ENCODE results near the gene HP.
A peak's percentile ranks its signal among the peaks of the same experiment; 100 is the strongest.

HP gene

GRCh38 chr16:72092832-72093447, 38.6 kb downstream of the HP start:
- no peak for DNase-seq

DNA sequence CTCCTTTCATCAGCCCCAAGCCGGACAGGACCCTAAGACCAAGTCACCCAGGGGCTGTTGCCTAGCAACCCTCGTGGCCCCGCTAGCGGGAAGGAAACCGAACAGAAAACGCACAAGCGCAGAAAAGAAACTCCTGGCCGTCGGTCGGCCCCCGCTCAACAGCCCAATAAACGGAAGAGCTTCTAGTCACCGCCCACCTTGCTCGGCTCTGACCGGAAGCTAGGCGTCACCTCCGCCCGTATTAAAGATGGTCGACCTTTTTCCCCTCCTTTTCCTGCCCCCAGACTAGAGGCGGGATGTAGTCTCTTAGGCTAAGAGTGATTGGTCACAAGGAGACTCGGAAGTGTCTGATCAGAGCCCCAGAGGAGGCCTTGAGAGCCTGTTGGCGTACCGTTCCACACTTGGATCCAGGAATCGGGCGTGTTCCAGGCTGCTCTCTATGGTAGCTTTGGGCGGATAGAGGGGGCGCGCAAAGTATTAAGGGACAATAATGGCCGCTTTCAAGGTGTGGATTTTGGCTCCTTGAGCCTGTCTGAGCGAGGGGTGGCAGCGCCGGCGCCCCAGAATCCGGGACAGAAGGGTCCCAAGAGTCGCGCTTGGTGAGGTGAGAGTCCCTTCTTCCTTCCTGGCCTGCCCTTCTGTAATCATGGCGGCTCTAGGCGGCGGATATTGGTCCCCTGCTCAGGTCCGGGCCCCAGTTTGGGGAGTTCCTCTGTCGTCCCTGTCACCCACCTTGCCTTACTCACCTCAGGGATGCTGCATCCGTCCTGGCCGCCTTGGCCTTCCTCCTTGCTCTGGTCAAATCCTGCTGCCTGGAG, 39.4 kb downstream of the HP start, which contains the start of the genes DHX38 and TXNL4B:
TSS of gene DHX38 (plus strand) at position 400 of the 818 bp plus-strand sequence. CDS start 2,311 bp downstream, outside the sequence.
TSS of gene TXNL4B (minus strand) at position 173 of the 818 bp plus-strand sequence. CDS start 2,871 bp downstream, outside the sequence.
- DNase-seq = peak; percentile 91 to 93

DNA sequence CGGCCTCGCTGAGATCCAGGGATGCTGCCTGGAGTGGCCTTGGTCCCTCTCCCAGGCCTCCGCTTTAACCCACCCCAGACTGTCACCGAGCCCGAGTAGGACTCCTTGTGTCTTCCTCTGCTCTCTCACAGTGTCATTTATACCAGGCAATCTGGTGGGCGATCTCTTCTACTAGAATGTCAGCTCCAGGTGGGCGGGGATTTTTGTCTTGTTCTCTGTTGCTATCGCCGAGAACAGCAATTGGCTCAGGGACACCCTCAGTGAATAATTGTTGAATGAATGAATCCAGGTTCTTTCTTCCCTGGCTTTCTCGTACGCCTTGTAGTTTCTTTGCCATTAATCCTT, 39.9 kb downstream of the HP start:
- no peak for DNase-seq

- no peak for DNase-seq
These were observed 44.6 kb downstream of the HP start for GRCh38 chr16:72098936-72099335.

GRCh38 chr16:72099377-72099818, 45.1 kb downstream of the HP start:
- no peak for DNase-seq

DNA sequence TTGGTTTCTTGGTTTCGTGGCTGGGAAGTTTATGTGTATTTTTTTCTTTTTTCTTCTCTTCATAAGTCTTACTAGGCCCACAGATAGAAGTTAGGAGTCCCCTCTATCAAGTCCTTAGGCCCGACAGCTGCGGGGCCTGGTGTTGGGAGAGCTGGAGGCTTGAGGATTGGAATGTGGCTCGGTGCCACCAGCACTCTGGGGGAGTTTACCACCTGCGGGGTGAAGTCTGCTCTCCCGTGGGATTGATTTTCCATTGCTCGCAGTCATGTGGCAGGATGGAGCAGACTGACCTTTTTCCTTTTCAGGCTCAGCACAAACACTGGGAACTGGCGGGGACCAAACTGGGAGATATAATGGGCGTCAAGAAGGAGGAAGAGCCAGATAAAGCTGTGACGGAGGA, 46.9 kb downstream of the HP start:
- DNase-seq = no peak

- no peak for DNase-seq
These were observed 50.6 kb downstream of the HP start for GRCh38 chr16:72104905-72105304.

- no peak for DNase-seq
These were observed 51.7 kb downstream of the HP start for GRCh38 chr16:72105978-72106377.

GRCh38 chr16:72107371-72107770, 53.1 kb downstream of the HP start:
- DNase-seq = no peak

GRCh38 chr16:72108353-72109102, 54.2 kb downstream of the HP start:
- DNase-seq = no peak

DNA sequence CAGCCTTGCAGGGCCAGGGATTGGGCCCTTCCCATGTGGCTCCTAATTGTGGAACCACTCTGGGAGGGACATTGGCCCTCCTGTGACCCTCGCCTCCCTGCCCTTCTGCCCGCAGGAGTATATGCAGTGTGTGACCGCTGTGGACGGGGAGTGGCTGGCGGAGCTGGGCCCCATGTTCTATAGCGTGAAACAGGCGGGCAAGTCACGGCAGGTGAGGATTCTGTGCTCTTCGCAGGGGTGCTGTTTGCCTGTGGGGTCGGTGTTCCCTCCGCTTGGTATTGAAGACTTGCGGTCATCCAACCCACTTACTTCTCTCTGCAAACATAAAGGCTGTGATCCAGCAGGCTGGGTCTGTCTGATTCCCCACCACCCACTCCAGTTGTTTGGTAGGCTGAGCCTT, 55.0 kb downstream of the HP start:
- DNase-seq = no peak

DNA sequence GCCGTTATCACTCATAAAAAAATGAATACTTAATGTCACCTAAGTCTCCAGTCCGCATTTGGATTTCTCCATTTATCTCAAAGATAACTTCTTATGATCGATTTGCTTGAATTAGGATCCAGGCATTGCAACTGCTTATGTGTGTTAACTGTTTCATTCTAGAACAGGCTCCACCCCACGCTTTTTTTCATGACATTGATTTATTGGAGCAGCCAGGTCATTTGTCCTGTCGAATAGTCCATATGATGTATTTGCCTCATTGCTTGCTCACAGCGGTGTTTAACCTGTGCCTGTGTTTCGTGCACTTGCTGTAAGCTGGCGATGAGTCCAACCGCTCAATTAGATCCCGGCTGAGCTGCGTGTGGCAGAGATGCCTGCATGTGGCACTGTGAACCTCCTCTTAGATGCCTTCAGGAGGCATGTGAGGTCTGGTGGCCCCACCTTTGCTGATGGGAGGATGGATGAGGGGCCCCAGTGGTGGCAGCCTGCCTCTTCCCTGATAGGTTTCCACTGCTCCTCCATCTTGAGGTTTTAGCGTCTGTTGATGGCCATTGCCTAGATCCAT, 55.7 kb downstream of the HP start:
- no peak for DNase-seq

Data from NCI-H1930 (cell line).